GM12878 (cell line): ENCODE measurements around the gene PSMD13.

ENCODE experiments used
- ASH2L ChIP-seq: fragments of 300-600, 200-600 bp; sonication (generic); IDR thresholded peaks from 2 replicates; pipeline ENCODE4 v1.6.1; 2017; ENCODE audit warnings: low read depth, mild to moderate bottlenecking, borderline replicate concordance
- FOXM1 ChIP-seq: IDR thresholded peaks from 2 replicates; pipeline ENCODE4 v1.6.1; 2012; ENCODE audit warnings: low read depth, mild to moderate bottlenecking, inconsistent platforms, low read length, moderate library complexity
- JUND ChIP-seq: IDR thresholded peaks from 2 replicates; pipeline ENCODE4 v1.6.1; 2012; ENCODE audit warnings: low read depth, mild to moderate bottlenecking, low read length, improper control_type of control experiment, moderate library complexity
- NRF1 ChIP-seq: conservative IDR thresholded peaks from 2 replicates; pipeline ENCODE4 v1.6.1; 2011; ENCODE audit warnings: mild to moderate bottlenecking, low read depth, low read length, improper control_type of control experiment
- POLR2A ChIP-seq: IDR thresholded peaks from 2 replicates; pipeline ENCODE4 v1.6.1; 2011; ENCODE audit warnings: low read depth, mild to moderate bottlenecking, low read length
- SRF ChIP-seq, 2 experiments: IDR thresholded peaks; 2 replicates each; pipeline ENCODE4 v1.6.1; 2011; ENCODE audit warnings: low read depth in 2 of 2, low read length in 2 of 2, mild to moderate bottlenecking in 1 of 2, moderate library complexity in 1 of 2
- USF1 ChIP-seq: IDR thresholded peaks from 2 replicates; pipeline ENCODE4 v1.6.1; 2011; ENCODE audit warnings: borderline replicate concordance, low read depth, mild to moderate bottlenecking, moderate library complexity, mixed read lengths, low read length; ENCODE audit not compliant: insufficient read depth; ENCODE audit errors: extremely low read length
- YY1 ChIP-seq: IDR thresholded peaks from 2 replicates; pipeline ENCODE4 v1.6.1; 2011; ENCODE audit warnings: low read depth, mild to moderate bottlenecking, low read length

- TF ChIP-seq SRF (IDR thresholded peaks at IDR 0.05; ENCODE audit: low read depth in 2 of 2, low read length in 2 of 2) = no peak
- TF ChIP-seq JUND = no peak
- TF ChIP-seq NRF1 = no peak
- TF ChIP-seq POLR2A = no peak
- TF ChIP-seq ASH2L = no peak
- TF ChIP-seq USF1 = no peak
- TF ChIP-seq YY1 = no peak
- TF ChIP-seq FOXM1 = no peak
Observed at GRCh38 chr11:299081-299891, 62.5 kb downstream of the PSMD13 start, which contains the start of gene IFITM5.
